GM20000 (cell line): Measurements from ENCODE around the gene SLC41A1.

ENCODE experiments used
- DNase-seq: peaks from one replicate; pipeline ENCODE4 v3.0.0; 2012; ENCODE audit warnings: low spot score
- CTCF ChIP-seq: IDR thresholded peaks from 2 replicates; pipeline ENCODE4 v1.5.1; 2012; ENCODE audit warnings: mild to moderate bottlenecking, control low read depth; ENCODE audit errors: extremely low read depth, missing control alignments

SLC41A1 gene

GRCh38 chr1:205751036-205751651, 61.9 kb downstream of the SLC41A1 start:
- DNase-seq, result no peak
- no peak for TF ChIP-seq CTCF

- no peak for TF ChIP-seq CTCF
- DNase-seq, result peak; percentile 91
Observed at GRCh38 chr1:205750138-205751035, 62.6 kb downstream of the SLC41A1 start, which contains the start of gene NUCKS1. TSS of gene NUCKS1 (minus strand) at chr1:205750182. CDS start at chr1:205749973, 209 bp downstream.

- TF ChIP-seq CTCF, result no peak
- DNase-seq, result peak; percentile 98
Observed at GRCh38 chr1:205749234-205750137, 63.5 kb downstream of the SLC41A1 start.

- no peak for TF ChIP-seq CTCF
- peak; percentile 18 for DNase-seq
Observed at GRCh38 chr1:205748403-205749233, 64.4 kb downstream of the SLC41A1 start.

- DNase-seq, result no peak
- TF ChIP-seq CTCF, result no peak
Observed at GRCh38 chr1:205746757-205747412, 66.1 kb downstream of the SLC41A1 start.

GRCh38 chr1:205744403-205744802, 68.6 kb downstream of the SLC41A1 start:
- no peak for TF ChIP-seq CTCF
- DNase-seq, result no peak
